GM23338 (cell line): ENCODE results near the gene FASLG.

Experiments
- CREB1 ChIP-seq: fragments of 250-450 bp; sonication (Bioruptor Pico); IDR thresholded peaks from 2 replicates; pipeline ENCODE4 v1.5.0; 2020; ENCODE audit warnings: low read depth, mild to moderate bottlenecking, moderate library complexity
- CTCF ChIP-seq, 2 experiments: fragments of 200-600 bp in 1 of 2; sonication (generic) in 1 of 2; conservative IDR thresholded peaks; 2 replicates each; pipeline versions ENCODE4 v1.5.1 to v1.6.1; 2016 to 2017; ENCODE audit warnings: antibody characterized with exemption in 2 of 2, low read depth in 2 of 2, mild to moderate bottlenecking in 2 of 2, moderate library complexity in 1 of 2
- EZH2 ChIP-seq: fragments of 200-600 bp; sonication (generic); IDR thresholded peaks from one replicate; pipeline ENCODE4 v1.8.0; 2017; ENCODE audit warnings: antibody characterized with exemption, mild to moderate bottlenecking, low read depth; ENCODE audit not compliant: unreplicated experiment
- EZH2phosphoT487 ChIP-seq: fragments of 200-600 bp; sonication (generic); IDR thresholded peaks from one replicate; pipeline ENCODE4 v1.8.1; 2018; ENCODE audit warnings: antibody characterized with exemption; ENCODE audit not compliant: unreplicated experiment
- JUNB ChIP-seq: IDR thresholded peaks from one replicate; pipeline ENCODE4 v1.6.1; 2016; ENCODE audit warnings: antibody characterized with exemption; ENCODE audit not compliant: unreplicated experiment
- NANOG ChIP-seq: IDR thresholded peaks from 2 replicates; pipeline ENCODE4 v1.6.1; 2016; ENCODE audit warnings: antibody characterized with exemption, borderline replicate concordance
- POLR2AphosphoS5 ChIP-seq: IDR thresholded peaks from 2 replicates; pipeline ENCODE4 v1.6.1; 2016; ENCODE audit warnings: antibody characterized with exemption, low read depth
- REST ChIP-seq: IDR thresholded peaks from one replicate; pipeline ENCODE4 v1.6.1; 2018; ENCODE audit warnings: antibody characterized with exemption; ENCODE audit not compliant: unreplicated experiment
- STAT1 ChIP-seq: IDR thresholded peaks from one replicate; pipeline ENCODE4 v1.6.1; 2016; ENCODE audit warnings: antibody characterized with exemption; ENCODE audit not compliant: unreplicated experiment
- ZNF114 ChIP-seq: fragments of 250-450 bp; sonication (Bioruptor Pico); IDR thresholded peaks from 2 replicates; pipeline ENCODE4 v1.5.0; 2020; ENCODE audit warnings: mild to moderate bottlenecking, moderate library complexity
- ZNF331 ChIP-seq: fragments of 250-450 bp; sonication (Bioruptor Pico); IDR thresholded peaks from 2 replicates; pipeline ENCODE4 v1.5.0; 2020; ENCODE audit warnings: low read depth, mild to moderate bottlenecking, moderate library complexity
- TF ChIP-seq, protein P1 (sequence below): IDR thresholded peaks from 2 replicates; pipeline ENCODE4 v1.6.1; 2016; ENCODE audit warnings: antibody characterized with exemption
- TF ChIP-seq, protein P2 (sequence below): fragments of 250-450 bp; sonication (Bioruptor Pico); IDR thresholded peaks from 2 replicates; pipeline ENCODE4 v1.5.0; 2020; ENCODE audit warnings: mild to moderate bottlenecking, moderate library complexity

GRCh38 chr1:172630868-172631267 is 28.0 kb upstream of the FASLG start:
- TF ChIP-seq POLR2AphosphoS5: no peak
- TF ChIP-seq CTCF (conservative IDR thresholded peaks at IDR 0.05; ENCODE audit: low read depth in 2 of 2): no peak
- no peak for TF ChIP-seq ZNF331 (CRISPR knock-in tag)
- no peak for TF ChIP-seq EZH2
- no peak for TF ChIP-seq CREB1 (CRISPR knock-in tag)
- TF ChIP-seq REST: no peak
- TF ChIP-seq, protein P1, sequence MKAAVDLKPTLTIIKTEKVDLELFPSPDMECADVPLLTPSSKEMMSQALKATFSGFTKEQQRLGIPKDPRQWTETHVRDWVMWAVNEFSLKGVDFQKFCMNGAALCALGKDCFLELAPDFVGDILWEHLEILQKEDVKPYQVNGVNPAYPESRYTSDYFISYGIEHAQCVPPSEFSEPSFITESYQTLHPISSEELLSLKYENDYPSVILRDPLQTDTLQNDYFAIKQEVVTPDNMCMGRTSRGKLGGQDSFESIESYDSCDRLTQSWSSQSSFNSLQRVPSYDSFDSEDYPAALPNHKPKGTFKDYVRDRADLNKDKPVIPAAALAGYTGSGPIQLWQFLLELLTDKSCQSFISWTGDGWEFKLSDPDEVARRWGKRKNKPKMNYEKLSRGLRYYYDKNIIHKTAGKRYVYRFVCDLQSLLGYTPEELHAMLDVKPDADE: no peak
- TF ChIP-seq EZH2phosphoT487: no peak
- TF ChIP-seq, protein P2, sequence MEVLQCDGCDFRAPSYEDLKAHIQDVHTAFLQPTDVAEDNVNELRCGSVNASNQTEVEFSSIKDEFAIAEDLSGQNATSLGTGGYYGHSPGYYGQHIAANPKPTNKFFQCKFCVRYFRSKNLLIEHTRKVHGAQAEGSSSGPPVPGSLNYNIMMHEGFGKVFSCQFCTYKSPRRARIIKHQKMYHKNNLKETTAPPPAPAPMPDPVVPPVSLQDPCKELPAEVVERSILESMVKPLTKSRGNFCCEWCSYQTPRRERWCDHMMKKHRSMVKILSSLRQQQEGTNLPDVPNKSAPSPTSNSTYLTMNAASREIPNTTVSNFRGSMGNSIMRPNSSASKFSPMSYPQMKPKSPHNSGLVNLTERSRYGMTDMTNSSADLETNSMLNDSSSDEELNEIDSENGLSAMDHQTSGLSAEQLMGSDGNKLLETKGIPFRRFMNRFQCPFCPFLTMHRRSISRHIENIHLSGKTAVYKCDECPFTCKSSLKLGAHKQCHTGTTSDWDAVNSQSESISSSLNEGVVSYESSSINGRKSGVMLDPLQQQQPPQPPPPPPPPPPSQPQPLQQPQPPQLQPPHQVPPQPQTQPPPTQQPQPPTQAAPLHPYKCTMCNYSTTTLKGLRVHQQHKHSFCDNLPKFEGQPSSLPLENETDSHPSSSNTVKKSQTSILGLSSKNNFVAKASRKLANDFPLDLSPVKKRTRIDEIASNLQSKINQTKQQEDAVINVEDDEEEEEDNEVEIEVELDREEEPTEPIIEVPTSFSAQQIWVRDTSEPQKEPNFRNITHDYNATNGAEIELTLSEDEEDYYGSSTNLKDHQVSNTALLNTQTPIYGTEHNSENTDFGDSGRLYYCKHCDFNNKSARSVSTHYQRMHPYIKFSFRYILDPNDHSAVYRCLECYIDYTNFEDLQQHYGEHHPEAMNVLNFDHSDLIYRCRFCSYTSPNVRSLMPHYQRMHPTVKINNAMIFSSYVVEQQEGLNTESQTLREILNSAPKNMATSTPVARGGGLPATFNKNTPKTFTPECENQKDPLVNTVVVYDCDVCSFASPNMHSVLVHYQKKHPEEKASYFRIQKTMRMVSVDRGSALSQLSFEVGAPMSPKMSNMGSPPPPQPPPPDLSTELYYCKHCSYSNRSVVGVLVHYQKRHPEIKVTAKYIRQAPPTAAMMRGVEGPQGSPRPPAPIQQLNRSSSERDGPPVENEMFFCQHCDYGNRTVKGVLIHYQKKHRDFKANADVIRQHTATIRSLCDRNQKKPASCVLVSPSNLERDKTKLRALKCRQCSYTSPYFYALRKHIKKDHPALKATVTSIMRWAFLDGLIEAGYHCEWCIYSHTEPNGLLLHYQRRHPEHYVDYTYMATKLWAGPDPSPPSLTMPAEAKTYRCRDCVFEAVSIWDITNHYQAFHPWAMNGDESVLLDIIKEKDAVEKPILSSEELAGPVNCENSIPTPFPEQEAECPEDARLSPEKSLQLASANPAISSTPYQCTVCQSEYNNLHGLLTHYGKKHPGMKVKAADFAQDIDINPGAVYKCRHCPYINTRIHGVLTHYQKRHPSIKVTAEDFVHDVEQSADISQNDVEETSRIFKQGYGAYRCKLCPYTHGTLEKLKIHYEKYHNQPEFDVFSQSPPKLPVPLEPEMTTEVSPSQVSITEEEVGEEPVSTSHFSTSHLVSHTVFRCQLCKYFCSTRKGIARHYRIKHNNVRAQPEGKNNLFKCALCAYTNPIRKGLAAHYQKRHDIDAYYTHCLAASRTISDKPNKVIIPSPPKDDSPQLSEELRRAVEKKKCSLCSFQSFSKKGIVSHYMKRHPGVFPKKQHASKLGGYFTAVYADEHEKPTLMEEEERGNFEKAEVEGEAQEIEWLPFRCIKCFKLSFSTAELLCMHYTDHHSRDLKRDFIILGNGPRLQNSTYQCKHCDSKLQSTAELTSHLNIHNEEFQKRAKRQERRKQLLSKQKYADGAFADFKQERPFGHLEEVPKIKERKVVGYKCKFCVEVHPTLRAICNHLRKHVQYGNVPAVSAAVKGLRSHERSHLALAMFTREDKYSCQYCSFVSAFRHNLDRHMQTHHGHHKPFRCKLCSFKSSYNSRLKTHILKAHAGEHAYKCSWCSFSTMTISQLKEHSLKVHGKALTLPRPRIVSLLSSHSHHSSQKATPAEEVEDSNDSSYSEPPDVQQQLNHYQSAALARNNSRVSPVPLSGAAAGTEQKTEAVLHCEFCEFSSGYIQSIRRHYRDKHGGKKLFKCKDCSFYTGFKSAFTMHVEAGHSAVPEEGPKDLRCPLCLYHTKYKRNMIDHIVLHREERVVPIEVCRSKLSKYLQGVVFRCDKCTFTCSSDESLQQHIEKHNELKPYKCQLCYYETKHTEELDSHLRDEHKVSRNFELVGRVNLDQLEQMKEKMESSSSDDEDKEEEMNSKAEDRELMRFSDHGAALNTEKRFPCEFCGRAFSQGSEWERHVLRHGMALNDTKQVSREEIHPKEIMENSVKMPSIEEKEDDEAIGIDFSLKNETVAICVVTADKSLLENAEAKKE (CRISPR knock-in tag): no peak
- TF ChIP-seq ZNF114 (CRISPR knock-in tag): no peak
- no peak for TF ChIP-seq JUNB
- TF ChIP-seq NANOG: no peak
- no peak for TF ChIP-seq STAT1
